CD14-positive monocyte (primary cell): ENCODE measurements around the gene KAT2B. TPM values are rescaled to one million over a fixed set of nuclear protein-coding genes. Genes with fewer than 3 reads are reported as not detected.

Experiments
- DNase-seq, 3 donors: peaks; one replicate each; pipeline ENCODE4 v3.0.0-alpha.2; 2011 to 2022
- H2AFZ ChIP-seq: 2 replicates; pipeline ENCODE4 v1.6.0; 2012; ENCODE audit warnings: mild to moderate bottlenecking, low read depth, low read length, inconsistent platforms; ENCODE audit not compliant: insufficient read depth, poor library complexity, severe bottlenecking
- H3K27ac ChIP-seq, 2 donors: 1 replicate in 1 of 2; 2 replicates in 1 of 2; pipeline ENCODE4 v1.5.1; 2012 to 2013; ENCODE audit warnings: low read length in 2 of 2, control low read depth in 1 of 2, inconsistent platforms in 1 of 2, low read depth in 1 of 2, mild to moderate bottlenecking in 1 of 2
- H3K27me3 ChIP-seq, 2 donors: one replicate each; pipeline versions ENCODE4 v1.6.0 to v1.6.1; 2011 to 2013; ENCODE audit warnings: low read length in 2 of 2; ENCODE audit not compliant: control insufficient read depth in 2 of 2, insufficient read depth in 2 of 2
- H3K36me3 ChIP-seq, 2 donors: replicated peaks in 1 of 2; 1 replicate in 1 of 2; 2 replicates in 1 of 2; pipeline versions ENCODE4 v1.5.1 to v1.6.1; 2012 to 2013; ENCODE audit warnings: low read length in 2 of 2, control low read depth in 1 of 2, inconsistent platforms in 1 of 2, mild to moderate bottlenecking in 1 of 2; ENCODE audit not compliant: insufficient read depth in 2 of 2, control insufficient read depth in 1 of 2
- H3K4me1 ChIP-seq, 2 donors: 1 replicate in 1 of 2; 2 replicates in 1 of 2; pipeline versions ENCODE4 v1.5.1 to v1.6.1; 2012 to 2013; ENCODE audit warnings: low read length in 2 of 2, control low read depth in 1 of 2, inconsistent platforms in 1 of 2, mild to moderate bottlenecking in 1 of 2, moderate library complexity in 1 of 2; ENCODE audit not compliant: insufficient read depth in 2 of 2, control insufficient read depth in 1 of 2
- H3K4me2 ChIP-seq: replicated peaks from 2 replicates; pipeline ENCODE3; 2012; ENCODE audit warnings: low read length, moderate library complexity, mild to moderate bottlenecking; ENCODE audit not compliant: poor library complexity, severe bottlenecking; ENCODE audit errors: extremely low read depth
- H3K4me3 ChIP-seq, 3 experiments: fragments of 200-600 bp in 1 of 3; sonication (generic) in 1 of 3; replicated peaks in 1 of 3; 1 replicate in 2 of 3; 2 replicates in 1 of 3; pipeline ENCODE4 v1.5.1; 2011 to 2013; ENCODE audit warnings: low read length in 3 of 3, mild to moderate bottlenecking in 3 of 3, control low read depth in 2 of 3, low read depth in 2 of 3, inconsistent platforms in 1 of 3, moderate library complexity in 1 of 3
- H3K79me2 ChIP-seq: 2 replicates; pipeline ENCODE4 v1.6.0; 2012; ENCODE audit warnings: mild to moderate bottlenecking, control low read depth, inconsistent platforms, low read length, moderate library complexity; ENCODE audit not compliant: insufficient read depth
- H3K9ac ChIP-seq: 2 replicates; pipeline ENCODE4 v1.6.0; 2017; ENCODE audit warnings: low read length, mild to moderate bottlenecking; ENCODE audit not compliant: insufficient read depth, poor library complexity, severe bottlenecking
- H3K9me3 ChIP-seq, 2 donors: replicated peaks in 1 of 2; 1 replicate in 1 of 2; 2 replicates in 1 of 2; pipeline versions ENCODE4 v1.5.1 to v1.6.1; 2012 to 2013; ENCODE audit warnings: low read length in 2 of 2, control low read depth in 1 of 2; ENCODE audit not compliant: control insufficient read depth in 1 of 2, insufficient read depth in 1 of 2
- H4K20me1 ChIP-seq: 2 replicates; pipeline ENCODE4 v1.6.0; 2012; ENCODE audit warnings: mild to moderate bottlenecking, low read length, control low read depth, moderate library complexity; ENCODE audit not compliant: insufficient read depth
- H3K27ac Mint-ChIP-seq, 7 donors: one replicate each; pipeline ENCODE4 v1.8.0; 2020; ENCODE audit warnings: mild to moderate bottlenecking in 7 of 7, mixed read lengths in 7 of 7, moderate library complexity in 6 of 7, inconsistent platforms in 2 of 7
- H3K27me3 Mint-ChIP-seq, 3 donors: one replicate each; pipeline ENCODE4 v1.8.0; 2021 to 2022; ENCODE audit warnings: low read depth in 3 of 3, mild to moderate bottlenecking in 3 of 3, mixed read lengths in 3 of 3, moderate library complexity in 3 of 3, inconsistent platforms in 1 of 3
- H3K36me3 Mint-ChIP-seq, 2 donors: one replicate each; pipeline ENCODE4 v1.8.0; 2020; ENCODE audit warnings: mixed read lengths in 2 of 2, inconsistent platforms in 1 of 2, mild to moderate bottlenecking in 1 of 2
- H3K4me1 Mint-ChIP-seq: one replicate; pipeline ENCODE4 v1.8.0; 2020; ENCODE audit warnings: mild to moderate bottlenecking, mixed read lengths
- H3K4me3 Mint-ChIP-seq, 2 donors: one replicate each; pipeline ENCODE4 v1.8.0; 2020; ENCODE audit warnings: mild to moderate bottlenecking in 2 of 2, mixed read lengths in 2 of 2, moderate library complexity in 1 of 2
- H3K9me3 Mint-ChIP-seq, 7 donors: one replicate each; pipeline ENCODE4 v1.8.0; 2020 to 2022; ENCODE audit warnings: mixed read lengths in 7 of 7, mild to moderate bottlenecking in 6 of 7, moderate library complexity in 6 of 7, inconsistent platforms in 2 of 7
- WGBS: methylation state at CpG from one replicate; pipeline ENCODE4 v1.1.5; 2013; ENCODE audit warnings: missing lambda C conversion rate; ENCODE audit not compliant: insufficient coverage; 5-methylcytosine and 5-hydroxymethylcytosine counted together
- intact Hi-C, 2 donors: fragments of 100-400 bp; cut with micrococcal nuclease; formaldehyde crosslinking; loops; one replicate each; pipeline versions ENCODE4 v1.15.0 to v1.15.1; 2023
- polyA plus RNA-seq, 3 donors: library from polyadenylated mRNA; depleted of rRNA in 1 of 3; unstranded in 2 of 3; stranded (reverse) in 1 of 3; fragments of 300-500 nt in 2 of 3; fragments of >200 nt in 1 of 3; fragmentation: Illumina TruSeq in 2 of 3; gene quantifications; 1 replicate in 2 of 3; 2 replicates in 1 of 3; pipeline ENCODE4 v1.2.3, GENCODE V29; 2012 to 2021
- TF ChIP-seq, protein P1 (sequence below): fragments of 200-600 bp; IDR thresholded peaks from one replicate; pipeline ENCODE4 v1.8.0; 2022; ENCODE audit warnings: antibody characterized with exemption, mild to moderate bottlenecking

KAT2B gene
- polyA plus RNA-seq, 3 donors, result 2.7 to 14.6 (median 3.5) TPM

DNA sequence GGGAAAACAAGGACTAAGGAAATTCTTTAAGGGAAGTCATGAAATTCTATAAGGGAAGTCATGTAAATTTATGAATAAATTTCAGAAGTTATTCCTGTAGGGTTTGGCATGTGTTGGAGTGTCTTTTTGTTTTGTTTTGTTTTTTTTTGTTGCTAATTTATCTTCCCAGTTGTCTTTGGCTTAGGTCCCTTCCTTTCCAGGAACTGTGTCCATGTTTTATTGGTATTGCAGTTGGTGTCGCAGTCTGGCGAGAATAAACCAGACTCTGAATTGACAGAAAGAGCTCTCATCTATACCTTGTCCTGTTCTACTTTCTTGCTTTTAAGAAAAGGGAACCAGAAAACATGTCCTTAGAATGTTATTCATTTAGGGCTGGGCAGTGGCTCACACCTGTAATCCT lies 88.1 kb downstream of the KAT2B start:
- no peak overlapping the region for H3K27ac ChIP-seq
- no peaks in the 10 kb centered on the region for H3K9me3 Mint-ChIP-seq
- H3K9ac ChIP-seq, result no peak overlapping the region
- no peak overlapping the region for H2AFZ ChIP-seq
- peaks cover 39 to 62% of the 10 kb centered on the region in 2 donors for H3K36me3 Mint-ChIP-seq
- H3K27ac Mint-ChIP-seq, result peak overlapping the region in 2 of 7 donors; percentile 0 to 3
- peaks cover 10% of the 10 kb centered on the region for H3K4me1 Mint-ChIP-seq
- no peaks in the 10 kb centered on the region for H3K9me3 ChIP-seq
- H3K4me2 ChIP-seq, result no peak overlapping the region
- 100% methylated on average over 1 of the region's 2 CpGs for WGBS
- no peak overlapping the region for H3K4me3 Mint-ChIP-seq
- no peaks in the 10 kb centered on the region for H3K79me2 ChIP-seq
- peaks cover 7 to 51% of the 10 kb centered on the region in 2 donors for H3K36me3 ChIP-seq
- H3K27me3 ChIP-seq, result no peaks in the 10 kb centered on the region
- intact Hi-C loops, result loop anchor here in 1 of 2 donors (5.0 to 10.0 kb wide), 2 partner anchors 56 to 86 kb away; partner anchors contain the start of genes KAT2B and SGO1
- no peaks in the 10 kb centered on the region for H4K20me1 ChIP-seq
- peaks cover 12 to 13% of the 10 kb centered on the region in 2 donors for H3K4me1 ChIP-seq
- DNase-seq, result no peak
- TF ChIP-seq, protein P1, sequence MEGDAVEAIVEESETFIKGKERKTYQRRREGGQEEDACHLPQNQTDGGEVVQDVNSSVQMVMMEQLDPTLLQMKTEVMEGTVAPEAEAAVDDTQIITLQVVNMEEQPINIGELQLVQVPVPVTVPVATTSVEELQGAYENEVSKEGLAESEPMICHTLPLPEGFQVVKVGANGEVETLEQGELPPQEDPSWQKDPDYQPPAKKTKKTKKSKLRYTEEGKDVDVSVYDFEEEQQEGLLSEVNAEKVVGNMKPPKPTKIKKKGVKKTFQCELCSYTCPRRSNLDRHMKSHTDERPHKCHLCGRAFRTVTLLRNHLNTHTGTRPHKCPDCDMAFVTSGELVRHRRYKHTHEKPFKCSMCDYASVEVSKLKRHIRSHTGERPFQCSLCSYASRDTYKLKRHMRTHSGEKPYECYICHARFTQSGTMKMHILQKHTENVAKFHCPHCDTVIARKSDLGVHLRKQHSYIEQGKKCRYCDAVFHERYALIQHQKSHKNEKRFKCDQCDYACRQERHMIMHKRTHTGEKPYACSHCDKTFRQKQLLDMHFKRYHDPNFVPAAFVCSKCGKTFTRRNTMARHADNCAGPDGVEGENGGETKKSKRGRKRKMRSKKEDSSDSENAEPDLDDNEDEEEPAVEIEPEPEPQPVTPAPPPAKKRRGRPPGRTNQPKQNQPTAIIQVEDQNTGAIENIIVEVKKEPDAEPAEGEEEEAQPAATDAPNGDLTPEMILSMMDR, result no peak
- H3K4me3 ChIP-seq, result no peak overlapping the region
- H3K27me3 Mint-ChIP-seq, result no peaks in the 10 kb centered on the region

DNA sequence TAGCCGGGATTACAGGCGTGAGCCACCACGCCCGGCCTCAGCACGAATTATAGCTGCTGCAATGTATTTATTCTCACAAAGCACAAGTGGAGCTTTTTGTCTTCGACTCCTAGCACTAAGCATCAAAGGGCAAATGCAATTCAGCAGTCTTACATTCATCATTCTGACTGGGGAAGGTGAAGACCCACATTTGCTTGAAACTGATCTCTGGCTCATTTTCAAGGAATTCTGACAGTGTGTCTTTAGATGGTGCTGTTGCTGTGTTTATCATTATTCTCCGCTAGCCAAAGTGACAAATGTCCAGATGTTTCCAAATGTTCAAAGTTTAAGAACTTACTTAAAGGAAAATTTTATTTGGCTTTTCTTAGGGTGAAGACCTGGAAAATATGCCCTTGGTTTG lies 89.9 kb downstream of the KAT2B start:
- intact Hi-C loops, result no loop called here
- Histone ChIP-seq H3K4me2 (no peak overlapping the region), H3K27me3 (no peaks in the 10 kb centered on the region), H3K36me3 (peaks cover 5 to 48% of the 10 kb centered on the region in 2 donors), H3K27ac (no peak overlapping the region), H3K79me2 (no peaks in the 10 kb centered on the region), H3K9me3 (no peaks in the 10 kb centered on the region), H3K4me3 (no peak overlapping the region), H2AFZ (no peak overlapping the region), H4K20me1 (no peaks in the 10 kb centered on the region), H3K9ac (no peak overlapping the region), H3K4me1 (peaks cover 12 to 13% of the 10 kb centered on the region in 2 donors)
- Mint-ChIP-seq H3K36me3 (peaks cover 37 to 53% of the 10 kb centered on the region in 2 donors), H3K27ac (peak overlapping the region in 2 of 7 donors; percentile 43 to 57), H3K4me3 (no peak overlapping the region), H3K27me3 (no peaks in the 10 kb centered on the region), H3K4me1 (peaks cover 10% of the 10 kb centered on the region), H3K9me3 (no peaks in the 10 kb centered on the region)
- TF ChIP-seq, protein P1, result no peak
- DNase-seq, result no peak
- WGBS, result 100% methylated on average over 5 of the region's 7 CpGs
